ENCODE data around the gene ZNF865.

The ZNF865 gene

DNA sequence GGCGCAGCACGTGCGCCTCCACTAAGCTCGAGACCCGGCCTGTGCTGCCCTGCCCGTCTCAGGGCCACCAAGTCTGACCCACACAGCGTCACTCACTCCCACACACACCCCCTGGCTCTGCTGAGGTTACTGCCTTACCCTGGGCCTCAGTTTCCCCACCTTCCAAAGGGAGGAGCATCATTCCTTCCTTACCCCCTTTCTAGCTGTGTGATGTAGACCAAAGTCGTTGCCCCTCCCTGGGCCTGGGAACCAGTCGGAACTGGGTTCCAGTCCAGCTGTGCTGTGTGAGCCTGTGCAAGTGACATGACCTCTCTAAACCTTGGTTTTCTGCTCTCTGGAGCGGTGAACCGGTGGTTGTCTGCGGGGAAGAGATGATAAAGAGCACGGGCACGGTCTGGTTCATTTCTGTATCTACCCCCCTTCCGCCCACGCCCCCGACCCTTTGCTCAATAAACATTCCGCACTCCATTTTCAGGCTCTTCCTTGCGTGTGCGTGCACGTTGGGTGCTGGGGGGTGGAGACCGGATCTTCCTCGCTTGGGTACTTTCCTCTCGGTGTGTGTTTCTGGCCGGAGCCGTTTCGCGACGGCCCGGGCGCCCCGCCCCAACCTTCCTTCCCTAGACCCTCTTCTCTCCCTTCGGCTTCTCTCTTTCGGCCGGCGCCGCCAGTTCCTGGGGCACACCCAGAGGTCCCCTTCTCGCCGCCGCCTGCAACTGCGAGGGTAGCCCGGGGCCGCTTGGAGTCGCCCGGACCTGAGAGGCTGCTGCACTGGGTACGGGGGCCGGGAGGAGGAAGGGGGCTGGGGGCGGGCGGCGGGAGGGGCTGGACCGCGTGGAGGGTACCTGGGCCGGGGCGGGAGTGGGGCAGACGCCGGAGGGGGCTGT is 37.8 kb downstream of the ZNF865 start, which contains the start of gene ZNF581:
ZNF581 (plus strand) TSS at position 647 of the 884 bp plus-strand sequence. CDS start 923 bp downstream, outside the sequence.
- WGBS: under 1% methylated on average over 52 of the region's 56 CpGs
- Histone ChIP-seq H3K4me3 (ENCODE audit: low read length) (peak within 1 kb of the TSS; percentile 99), H3K27ac (ENCODE audit: low read depth, low read length) (peak within 1 kb of the TSS; percentile 75), H3K27me3 (ENCODE audit: insufficient read depth, low read length) (no peaks in the 10 kb centered on the region), H3K36me3 (ENCODE audit: insufficient read depth, low read length) (peaks cover 17% of the 10 kb centered on the region), H3K9ac (ENCODE audit: low read depth, low read length) (peak within 1 kb of the TSS; percentile 94), H3K9me3 (ENCODE audit: insufficient read depth, low read depth, low read length) (no peaks in the 10 kb centered on the region), H3K4me1 (ENCODE audit: insufficient read depth, low read length) (peaks cover 2% of the 10 kb centered on the region; the same call in 1 of the 2 replicates)

- under 1% methylated on average over 15 of the region's 15 CpGs for WGBS
Observed at GRCh38 chr19:55643887-55644176, 38.4 kb downstream of the ZNF865 start.

GRCh38 chr19:55644191-55644833 is 38.9 kb downstream of the ZNF865 start:
- Histone ChIP-seq H3K27me3 (ENCODE audit: insufficient read depth, low read length) (no peaks in the 10 kb centered on the region), H3K9ac (ENCODE audit: low read depth, low read length) (peak overlapping the region; percentile 94), H3K27ac (ENCODE audit: low read depth, low read length) (peak overlapping the region; percentile 75)

More at GRCh38 chr19:55643887-55644176, 38.4 kb downstream of the ZNF865 start:
- Histone ChIP-seq H3K4me1 (ENCODE audit: insufficient read depth, low read length) (peaks cover 2% of the 10 kb centered on the region; the same call in 1 of the 2 replicates), H3K27me3 (ENCODE audit: insufficient read depth, low read length) (no peaks in the 10 kb centered on the region), H3K9ac (ENCODE audit: low read depth, low read length) (peak overlapping the region; percentile 94), H3K36me3 (ENCODE audit: insufficient read depth, low read length) (peaks cover 14% of the 10 kb centered on the region), H3K27ac (ENCODE audit: low read depth, low read length) (peak overlapping the region; percentile 75), H3K9me3 (ENCODE audit: insufficient read depth, low read depth, low read length) (no peaks in the 10 kb centered on the region), H3K4me3 (ENCODE audit: low read length) (peak overlapping the region; percentile 99)

DNA sequence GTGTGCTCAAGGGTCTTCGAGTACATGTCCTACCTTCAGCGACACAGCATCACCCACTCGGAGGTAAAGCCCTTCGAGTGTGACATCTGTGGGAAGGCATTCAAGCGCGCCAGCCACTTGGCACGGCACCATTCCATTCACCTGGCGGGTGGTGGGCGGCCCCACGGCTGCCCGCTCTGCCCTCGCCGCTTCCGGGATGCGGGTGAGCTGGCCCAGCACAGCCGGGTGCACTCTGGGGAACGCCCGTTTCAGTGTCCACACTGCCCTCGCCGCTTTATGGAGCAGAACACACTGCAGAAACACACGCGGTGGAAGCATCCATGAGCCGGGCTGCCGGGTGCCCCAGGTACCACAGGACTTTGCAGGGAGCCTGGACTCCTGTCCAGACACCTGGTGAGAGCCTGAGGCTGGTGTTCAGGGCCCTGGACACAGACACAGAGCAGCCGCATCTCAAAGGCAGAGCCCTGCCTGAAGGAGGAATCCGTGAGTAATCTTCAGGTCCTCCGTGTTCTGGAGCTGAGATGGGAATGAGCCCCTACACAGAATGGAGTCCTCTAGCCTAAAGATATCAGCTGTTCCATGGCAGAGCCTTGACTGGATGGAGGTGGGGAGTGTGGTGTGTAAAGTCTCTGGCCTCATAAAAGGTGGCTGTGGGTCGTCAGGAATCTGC is 39.5 kb downstream of the ZNF865 start:
- peaks cover 2% of the 10 kb centered on the region; the same call in 1 of the 2 replicates for H3K4me1 ChIP-seq (ENCODE audit: insufficient read depth, low read length)
- H3K27ac ChIP-seq (ENCODE audit: low read depth, low read length): no peak overlapping the region
- 94% methylated on average over 28 of the region's 28 CpGs for WGBS
- H3K9me3 ChIP-seq (ENCODE audit: insufficient read depth, low read depth, low read length): no peaks in the 10 kb centered on the region
- H3K27me3 ChIP-seq (ENCODE audit: insufficient read depth, low read length): no peaks in the 10 kb centered on the region
- peak overlapping the region; percentile 99 for H3K4me3 ChIP-seq (ENCODE audit: low read length)
- H3K9ac ChIP-seq (ENCODE audit: low read depth, low read length): peak overlapping the region; percentile 94; the same call in 1 of the 2 replicates
- peaks cover 14% of the 10 kb centered on the region for H3K36me3 ChIP-seq (ENCODE audit: insufficient read depth, low read length)

More at GRCh38 chr19:55644191-55644833, 38.9 kb downstream of the ZNF865 start:
- Histone ChIP-seq H3K4me3 (ENCODE audit: low read length) (peak overlapping the region; percentile 99), H3K9me3 (ENCODE audit: insufficient read depth, low read depth, low read length) (no peaks in the 10 kb centered on the region), H3K36me3 (ENCODE audit: insufficient read depth, low read length) (peaks cover 14% of the 10 kb centered on the region), H3K4me1 (ENCODE audit: insufficient read depth, low read length) (peaks cover 2% of the 10 kb centered on the region; the same call in 1 of the 2 replicates)
- 54% methylated on average over 11 of the region's 12 CpGs for WGBS

DNA sequence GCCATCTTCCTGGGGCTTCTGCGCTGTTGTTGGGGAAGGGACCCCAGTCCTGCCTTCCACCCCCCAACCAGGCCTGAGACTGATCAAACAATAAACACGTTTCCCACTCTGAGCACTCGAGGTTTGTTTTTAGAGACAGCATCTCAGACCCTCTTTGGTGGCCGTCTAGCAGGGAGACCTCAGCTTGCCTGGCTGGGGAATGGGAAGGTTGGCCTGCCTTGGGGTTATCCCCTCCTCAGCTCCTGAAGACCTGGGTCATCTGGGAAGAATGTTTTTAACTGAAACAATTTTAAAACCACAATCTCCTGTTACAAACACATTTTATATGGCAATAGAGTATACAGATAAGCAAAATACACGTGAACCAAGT is 40.0 kb downstream of the ZNF865 start:
- no peak overlapping the region for H3K9ac ChIP-seq (ENCODE audit: low read depth, low read length)
- H3K36me3 ChIP-seq (ENCODE audit: insufficient read depth, low read length): peaks cover 14% of the 10 kb centered on the region
- WGBS: 94% methylated on average over 5 of the region's 5 CpGs
- H3K9me3 ChIP-seq (ENCODE audit: insufficient read depth, low read depth, low read length): no peaks in the 10 kb centered on the region
- H3K4me3 ChIP-seq (ENCODE audit: low read length): no peak overlapping the region
- no peak overlapping the region for H3K27ac ChIP-seq (ENCODE audit: low read depth, low read length)
- H3K4me1 ChIP-seq (ENCODE audit: insufficient read depth, low read length): peaks cover 2% of the 10 kb centered on the region; the same call in 1 of the 2 replicates
- no peaks in the 10 kb centered on the region for H3K27me3 ChIP-seq (ENCODE audit: insufficient read depth, low read length)

GRCh38 chr19:55646889-55647731 is 41.7 kb downstream of the ZNF865 start:
- Histone ChIP-seq H3K36me3 (ENCODE audit: insufficient read depth, low read length) (peaks cover 14% of the 10 kb centered on the region), H3K9ac (ENCODE audit: low read depth, low read length) (peak overlapping the region; percentile 90), H3K4me1 (ENCODE audit: insufficient read depth, low read length) (peaks cover 2% of the 10 kb centered on the region; the same call in 1 of the 2 replicates), H3K27me3 (ENCODE audit: insufficient read depth, low read length) (no peaks in the 10 kb centered on the region), H3K27ac (ENCODE audit: low read depth, low read length) (peak overlapping the region; percentile 85; the same call in 1 of the 2 replicates), H3K9me3 (ENCODE audit: insufficient read depth, low read depth, low read length) (no peaks in the 10 kb centered on the region), H3K4me3 (ENCODE audit: low read length) (peak overlapping the region; percentile 76)
- 58% methylated on average over 13 of the region's 14 CpGs for WGBS

DNA sequence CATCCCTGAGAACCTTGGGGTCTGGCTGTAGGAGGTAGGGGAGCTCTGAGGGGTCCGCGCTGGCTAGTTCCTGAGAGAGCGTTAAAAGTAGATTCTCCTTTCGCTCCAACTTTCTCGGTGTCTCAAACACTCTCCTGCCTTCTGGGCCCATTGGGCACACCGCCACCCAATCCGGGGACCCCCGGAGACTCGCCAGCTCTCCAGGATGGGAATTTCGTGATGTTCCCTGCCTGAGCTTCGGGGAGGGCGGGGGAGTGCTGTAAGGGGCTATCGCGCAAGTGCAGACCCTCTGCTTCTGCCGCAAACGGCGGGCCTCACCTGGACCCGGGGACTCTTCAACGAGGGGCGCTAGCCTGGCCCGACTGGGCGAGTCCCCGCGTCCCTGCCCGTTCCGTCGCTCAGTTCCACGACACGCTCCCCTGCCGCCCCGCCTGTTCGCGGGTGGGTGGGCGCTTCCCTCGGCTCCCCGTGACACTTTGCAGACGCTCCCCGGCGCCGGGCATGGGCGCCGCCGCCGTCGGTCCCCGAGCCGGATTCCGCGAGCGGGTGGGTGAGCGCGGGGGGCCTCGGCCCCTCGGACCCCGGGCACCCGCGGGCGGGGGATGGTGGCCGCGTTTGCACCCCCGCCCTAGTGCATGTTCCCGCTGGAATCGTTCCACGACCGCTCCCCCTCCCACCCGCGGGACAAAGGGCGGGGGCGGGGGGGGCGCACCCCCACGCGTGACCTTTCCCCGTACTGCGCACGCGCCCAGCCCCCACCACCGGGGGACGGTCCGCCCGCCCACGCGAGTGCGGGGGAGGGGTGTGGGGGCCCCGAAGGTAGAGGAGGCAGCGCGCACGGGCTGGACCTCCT is 42.5 kb downstream of the ZNF865 start, which contains the start of gene CCDC106:
CCDC106 (plus strand) TSS at position 481 of the 853 bp plus-strand sequence. CDS start 835 bp downstream, outside the sequence.
- no peaks in the 10 kb centered on the region for H3K9me3 ChIP-seq (ENCODE audit: insufficient read depth, low read depth, low read length)
- H3K27me3 ChIP-seq (ENCODE audit: insufficient read depth, low read length): no peaks in the 10 kb centered on the region
- H3K4me1 ChIP-seq (ENCODE audit: insufficient read depth, low read length): peaks cover 2% of the 10 kb centered on the region; the same call in 1 of the 2 replicates
- H3K9ac ChIP-seq (ENCODE audit: low read depth, low read length): peak within 1 kb of the TSS; percentile 90
- under 1% methylated on average over 80 of the region's 87 CpGs for WGBS
- H3K4me3 ChIP-seq (ENCODE audit: low read length): peak within 1 kb of the TSS; percentile 76
- peaks cover 14% of the 10 kb centered on the region for H3K36me3 ChIP-seq (ENCODE audit: insufficient read depth, low read length)
- peak within 1 kb of the TSS; percentile 85 for H3K27ac ChIP-seq (ENCODE audit: low read depth, low read length)

DNA sequence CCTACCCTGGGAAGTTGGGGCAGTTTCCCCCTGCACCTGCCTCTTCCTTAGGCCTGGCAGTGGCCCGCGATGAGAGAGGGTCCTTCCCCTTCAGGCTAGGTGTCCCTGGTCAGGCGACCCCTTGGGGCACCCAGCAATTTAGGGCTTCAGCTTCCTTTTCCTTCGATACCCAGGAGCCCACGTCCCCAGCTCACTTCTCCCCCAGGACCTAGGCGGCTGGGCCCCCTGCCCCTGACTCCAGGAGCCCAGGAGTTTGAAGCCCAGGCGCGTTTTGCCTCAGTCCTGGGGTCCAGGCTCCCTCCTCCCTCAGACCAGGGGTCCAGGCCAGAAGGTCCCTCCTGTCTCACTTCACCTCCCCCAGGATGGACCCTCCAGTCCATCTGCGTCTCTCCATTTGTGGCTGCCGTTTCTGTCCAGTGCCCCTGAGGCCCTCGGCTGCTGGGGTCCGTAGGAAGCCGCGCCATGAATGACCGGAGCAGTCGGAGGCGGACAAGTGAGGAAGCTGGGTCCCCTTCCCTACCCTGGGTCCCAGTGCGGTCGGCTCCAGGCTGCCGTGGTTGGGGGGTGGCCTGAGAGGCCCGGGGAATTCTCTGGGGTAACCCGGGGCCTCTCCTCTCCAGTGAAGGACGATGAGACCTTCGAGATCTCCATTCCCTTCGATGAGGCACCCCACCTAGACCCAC is 43.3 kb downstream of the ZNF865 start:
- WGBS: 69% methylated on average over 25 of the region's 25 CpGs
- H3K9me3 ChIP-seq (ENCODE audit: insufficient read depth, low read depth, low read length): no peaks in the 10 kb centered on the region
- peaks cover 2% of the 10 kb centered on the region; the same call in 1 of the 2 replicates for H3K4me1 ChIP-seq (ENCODE audit: insufficient read depth, low read length)

More for the DNA sequence above, 43.3 kb downstream of the ZNF865 start:
- peak overlapping the region; percentile 90 for H3K9ac ChIP-seq (ENCODE audit: low read depth, low read length)
- no peak overlapping the region for H3K27ac ChIP-seq (ENCODE audit: low read depth, low read length)
- H3K36me3 ChIP-seq (ENCODE audit: insufficient read depth, low read length): peaks cover 14% of the 10 kb centered on the region
- peak overlapping the region; percentile 76 for H3K4me3 ChIP-seq (ENCODE audit: low read length)
- no peaks in the 10 kb centered on the region for H3K27me3 ChIP-seq (ENCODE audit: insufficient read depth, low read length)

Measured in HUES64 (cell line).